ENCODE data around the gene FAM217A.

- TF ChIP-seq, protein P1, sequence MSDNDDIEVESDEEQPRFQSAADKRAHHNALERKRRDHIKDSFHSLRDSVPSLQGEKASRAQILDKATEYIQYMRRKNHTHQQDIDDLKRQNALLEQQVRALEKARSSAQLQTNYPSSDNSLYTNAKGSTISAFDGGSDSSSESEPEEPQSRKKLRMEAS (IDR thresholded peaks at IDR 0.05) = no peak
- no peak for TF ChIP-seq RAD21 (IDR thresholded peaks at IDR 0.05; ENCODE audit: low read depth)
- no peak for TF ChIP-seq YY1 (IDR thresholded peaks at IDR 0.05; ENCODE audit: low read depth)
- no peak for TF ChIP-seq EP300 (IDR thresholded peaks at IDR 0.05; ENCODE audit: borderline replicate concordance)
- TF ChIP-seq, protein P2, sequence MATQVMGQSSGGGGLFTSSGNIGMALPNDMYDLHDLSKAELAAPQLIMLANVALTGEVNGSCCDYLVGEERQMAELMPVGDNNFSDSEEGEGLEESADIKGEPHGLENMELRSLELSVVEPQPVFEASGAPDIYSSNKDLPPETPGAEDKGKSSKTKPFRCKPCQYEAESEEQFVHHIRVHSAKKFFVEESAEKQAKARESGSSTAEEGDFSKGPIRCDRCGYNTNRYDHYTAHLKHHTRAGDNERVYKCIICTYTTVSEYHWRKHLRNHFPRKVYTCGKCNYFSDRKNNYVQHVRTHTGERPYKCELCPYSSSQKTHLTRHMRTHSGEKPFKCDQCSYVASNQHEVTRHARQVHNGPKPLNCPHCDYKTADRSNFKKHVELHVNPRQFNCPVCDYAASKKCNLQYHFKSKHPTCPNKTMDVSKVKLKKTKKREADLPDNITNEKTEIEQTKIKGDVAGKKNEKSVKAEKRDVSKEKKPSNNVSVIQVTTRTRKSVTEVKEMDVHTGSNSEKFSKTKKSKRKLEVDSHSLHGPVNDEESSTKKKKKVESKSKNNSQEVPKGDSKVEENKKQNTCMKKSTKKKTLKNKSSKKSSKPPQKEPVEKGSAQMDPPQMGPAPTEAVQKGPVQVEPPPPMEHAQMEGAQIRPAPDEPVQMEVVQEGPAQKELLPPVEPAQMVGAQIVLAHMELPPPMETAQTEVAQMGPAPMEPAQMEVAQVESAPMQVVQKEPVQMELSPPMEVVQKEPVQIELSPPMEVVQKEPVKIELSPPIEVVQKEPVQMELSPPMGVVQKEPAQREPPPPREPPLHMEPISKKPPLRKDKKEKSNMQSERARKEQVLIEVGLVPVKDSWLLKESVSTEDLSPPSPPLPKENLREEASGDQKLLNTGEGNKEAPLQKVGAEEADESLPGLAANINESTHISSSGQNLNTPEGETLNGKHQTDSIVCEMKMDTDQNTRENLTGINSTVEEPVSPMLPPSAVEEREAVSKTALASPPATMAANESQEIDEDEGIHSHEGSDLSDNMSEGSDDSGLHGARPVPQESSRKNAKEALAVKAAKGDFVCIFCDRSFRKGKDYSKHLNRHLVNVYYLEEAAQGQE (IDR thresholded peaks at IDR 0.05; ENCODE audit: low read depth) = no peak
- TF ChIP-seq, protein P3, sequence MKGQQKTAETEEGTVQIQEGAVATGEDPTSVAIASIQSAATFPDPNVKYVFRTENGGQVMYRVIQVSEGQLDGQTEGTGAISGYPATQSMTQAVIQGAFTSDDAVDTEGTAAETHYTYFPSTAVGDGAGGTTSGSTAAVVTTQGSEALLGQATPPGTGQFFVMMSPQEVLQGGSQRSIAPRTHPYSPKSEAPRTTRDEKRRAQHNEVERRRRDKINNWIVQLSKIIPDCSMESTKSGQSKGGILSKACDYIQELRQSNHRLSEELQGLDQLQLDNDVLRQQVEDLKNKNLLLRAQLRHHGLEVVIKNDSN (IDR thresholded peaks at IDR 0.05) = no peak
- no peak for TF ChIP-seq TAF1 (IDR thresholded peaks at IDR 0.05; ENCODE audit: low read depth)
- TF ChIP-seq TEAD4 (IDR thresholded peaks at IDR 0.05) = no peak
- TF ChIP-seq EGR1 (IDR thresholded peaks at IDR 0.05) = no peak
- TF ChIP-seq NFIC (IDR thresholded peaks at IDR 0.05) = no peak
- no peak for TF ChIP-seq TCF12 (IDR thresholded peaks at IDR 0.05; ENCODE audit: low read depth)
- TF ChIP-seq FOXM1 (IDR thresholded peaks at IDR 0.05; ENCODE audit: borderline replicate concordance, low read depth) = no peak
- no peak for TF ChIP-seq CREB1 (IDR thresholded peaks at IDR 0.05; ENCODE audit: low read depth)
Measured at GRCh38 chr6:4107873-4108272, 28.9 kb upstream of the FAM217A start.

All from Ishikawa (cell line).